GM18508 (cell line): Measurements from ENCODE around the gene PRUNE2.
"Not testable (repeated sequence)": the region's sequence is repeated elsewhere in the genome, so short reads cannot be mapped to it uniquely, and the experiment has no call there.

Experiments
- ATAC-seq: cut with Tn5 transposase; IDR thresholded peaks from one replicate; pipeline ENCODE4 v1.9.1; 2021; ENCODE audit warnings: moderate number of reproducible peaks; ENCODE audit not compliant: insufficient read depth, unreplicated experiment

Gene PRUNE2

DNA sequence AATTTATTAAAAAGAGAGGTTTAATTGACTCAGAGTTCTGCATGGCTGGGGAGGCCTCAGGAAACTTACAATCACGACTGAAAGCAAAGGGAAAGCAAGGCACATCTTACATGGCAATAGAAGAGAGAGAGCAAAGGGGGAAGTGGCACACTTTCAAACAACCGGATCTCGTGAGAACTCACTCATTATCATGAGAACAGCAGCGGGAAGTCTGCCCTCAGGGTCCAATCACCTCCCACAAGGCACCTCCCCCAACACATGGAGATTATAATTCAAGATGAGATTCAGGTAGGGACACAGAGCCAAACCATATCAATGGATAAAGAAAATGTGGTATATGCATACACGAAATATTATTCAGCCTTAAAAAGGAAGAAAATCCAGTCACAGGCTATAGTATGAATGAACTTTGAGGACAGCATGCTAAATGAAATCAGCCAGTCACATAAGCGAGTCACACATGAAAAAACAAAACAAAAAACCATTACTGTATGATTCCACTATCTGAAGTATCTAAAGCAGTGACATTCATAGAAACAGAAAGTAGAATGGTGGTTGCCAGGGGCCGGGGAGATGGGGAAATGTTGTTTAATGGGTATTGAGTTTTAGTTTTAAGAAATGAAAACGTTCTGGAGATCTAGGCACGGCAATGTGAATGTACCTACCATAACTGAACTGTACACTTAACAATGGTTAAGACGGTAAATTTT is 225.0 kb downstream of the PRUNE2 start:
- no peak for ATAC-seq

DNA sequence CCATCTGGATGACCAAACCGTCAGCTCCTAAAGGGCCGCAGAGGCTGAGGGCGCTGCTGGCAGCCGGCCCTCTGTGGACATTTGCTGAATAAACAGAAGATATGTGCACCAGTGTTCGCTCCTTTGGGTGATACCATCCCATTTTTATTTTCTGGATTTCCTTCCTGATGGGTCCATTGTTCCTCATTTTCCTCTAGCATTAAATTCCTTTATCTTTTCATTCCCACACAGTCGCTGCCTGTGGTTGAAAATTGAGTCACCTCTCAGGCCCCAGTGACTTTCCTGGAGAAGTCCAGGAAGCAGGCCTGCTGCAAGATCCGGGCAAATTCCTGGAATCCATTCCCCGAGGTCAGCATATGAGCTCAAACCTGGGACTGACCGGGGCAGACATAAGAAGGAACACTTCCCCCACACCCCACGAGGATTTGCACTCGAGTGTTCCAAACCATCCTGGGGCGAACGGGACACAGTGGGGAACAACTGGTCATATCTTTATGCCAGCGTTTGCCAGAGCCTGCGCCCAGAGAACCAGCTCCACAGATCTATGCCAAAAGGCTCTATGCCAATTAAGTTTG is 228.3 kb downstream of the PRUNE2 start:
- no peak for ATAC-seq

DNA sequence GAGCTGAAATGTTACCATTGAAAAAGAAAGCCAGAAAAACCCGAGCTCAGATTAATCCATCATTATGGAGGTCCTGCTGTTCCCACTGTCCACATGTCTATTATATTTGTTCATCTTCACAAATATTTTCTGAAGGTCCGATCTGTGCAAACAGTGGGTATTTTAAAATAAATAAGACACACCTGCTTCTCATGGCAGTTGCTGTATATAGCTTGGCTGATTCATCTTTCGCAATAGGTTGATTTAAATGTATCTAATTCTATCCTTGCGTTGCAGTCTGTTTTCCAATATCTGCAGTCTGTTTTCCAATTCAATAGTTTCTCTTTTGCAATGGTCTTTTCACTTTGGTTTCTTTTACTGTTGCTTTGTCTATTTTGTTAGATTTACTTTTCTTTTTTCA is 229.1 kb downstream of the PRUNE2 start:
- no peak for ATAC-seq

DNA sequence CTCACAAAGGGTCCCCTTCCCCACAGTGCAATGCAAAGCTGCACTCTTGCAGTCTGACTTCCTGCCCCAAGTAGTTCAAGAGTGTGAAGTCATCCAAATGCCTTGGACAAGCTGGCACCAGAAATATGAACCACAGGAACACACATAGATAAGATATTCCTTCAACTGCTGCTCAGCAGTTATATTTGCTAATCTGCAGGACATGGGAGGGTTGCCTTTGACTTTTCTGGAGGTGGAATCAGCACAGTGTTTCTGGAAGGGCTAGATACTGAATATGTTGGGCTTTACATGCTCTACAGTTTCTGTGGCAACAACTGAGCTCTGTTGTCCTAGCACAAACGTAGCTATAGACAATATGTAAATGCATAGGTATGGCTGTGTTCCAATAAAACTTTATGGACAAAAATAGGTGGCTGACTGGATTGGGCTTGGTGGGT is 238.4 kb downstream of the PRUNE2 start:
- ATAC-seq = no peak

DNA sequence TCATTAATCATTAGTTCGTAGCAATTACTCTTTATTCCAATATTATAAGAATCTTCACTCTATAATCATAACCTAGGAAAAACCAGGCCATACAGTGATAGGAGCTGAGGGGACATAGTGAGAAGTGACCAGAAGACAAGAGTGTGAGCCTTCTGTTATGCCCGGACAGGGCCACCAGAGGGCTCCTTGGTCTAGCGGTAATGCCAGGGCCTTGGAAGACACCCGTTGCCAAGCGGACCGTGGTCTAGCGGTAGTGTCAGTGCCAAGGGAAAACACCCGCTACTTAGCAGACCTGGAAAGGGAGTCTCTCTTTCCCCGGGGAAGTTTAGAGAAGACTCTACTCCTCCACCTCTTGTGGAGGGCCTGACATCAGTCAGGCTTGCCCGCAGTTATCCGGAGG is 239.9 kb downstream of the PRUNE2 start:
- not testable (repeated sequence) for ATAC-seq

DNA sequence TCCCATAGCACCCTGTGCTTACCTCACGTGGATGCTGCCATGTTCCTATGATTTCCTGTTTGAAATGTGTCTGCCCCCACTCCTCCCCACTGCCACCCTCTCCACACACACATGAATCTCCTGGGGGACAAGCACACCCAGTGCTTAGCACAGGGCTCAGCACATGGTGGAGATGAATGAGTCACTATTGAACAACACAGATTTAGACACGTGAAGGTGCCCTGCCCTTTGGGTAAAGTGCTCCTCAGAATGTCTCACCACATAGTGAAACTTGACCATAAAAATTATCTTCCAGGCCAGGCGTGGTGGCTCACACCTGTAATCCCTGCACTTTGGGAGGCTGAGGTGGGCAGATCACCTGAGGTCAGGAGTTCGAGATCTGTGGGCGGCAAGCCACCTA is 240.5 kb downstream of the PRUNE2 start:
- no peak for ATAC-seq

DNA sequence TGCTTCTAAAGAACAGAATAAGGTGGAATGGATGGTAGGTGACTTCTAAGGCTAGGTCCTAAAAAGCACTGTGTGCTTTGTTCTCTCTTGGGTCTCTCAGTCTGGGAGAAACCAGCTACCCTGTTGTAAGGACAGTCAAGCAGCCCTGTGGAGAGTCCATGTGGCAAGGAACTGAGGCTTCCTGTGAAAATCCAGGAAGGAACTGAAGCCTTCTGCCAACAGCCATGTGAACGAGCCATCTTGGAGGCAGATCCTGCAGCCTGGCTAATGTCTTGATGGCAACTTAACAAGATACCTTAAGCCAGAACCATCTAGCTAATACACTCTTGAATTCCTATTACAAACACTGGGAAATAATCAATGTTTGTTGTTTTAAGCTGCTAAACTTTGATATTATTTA is 241.8 kb downstream of the PRUNE2 start:
- ATAC-seq = no peak

DNA sequence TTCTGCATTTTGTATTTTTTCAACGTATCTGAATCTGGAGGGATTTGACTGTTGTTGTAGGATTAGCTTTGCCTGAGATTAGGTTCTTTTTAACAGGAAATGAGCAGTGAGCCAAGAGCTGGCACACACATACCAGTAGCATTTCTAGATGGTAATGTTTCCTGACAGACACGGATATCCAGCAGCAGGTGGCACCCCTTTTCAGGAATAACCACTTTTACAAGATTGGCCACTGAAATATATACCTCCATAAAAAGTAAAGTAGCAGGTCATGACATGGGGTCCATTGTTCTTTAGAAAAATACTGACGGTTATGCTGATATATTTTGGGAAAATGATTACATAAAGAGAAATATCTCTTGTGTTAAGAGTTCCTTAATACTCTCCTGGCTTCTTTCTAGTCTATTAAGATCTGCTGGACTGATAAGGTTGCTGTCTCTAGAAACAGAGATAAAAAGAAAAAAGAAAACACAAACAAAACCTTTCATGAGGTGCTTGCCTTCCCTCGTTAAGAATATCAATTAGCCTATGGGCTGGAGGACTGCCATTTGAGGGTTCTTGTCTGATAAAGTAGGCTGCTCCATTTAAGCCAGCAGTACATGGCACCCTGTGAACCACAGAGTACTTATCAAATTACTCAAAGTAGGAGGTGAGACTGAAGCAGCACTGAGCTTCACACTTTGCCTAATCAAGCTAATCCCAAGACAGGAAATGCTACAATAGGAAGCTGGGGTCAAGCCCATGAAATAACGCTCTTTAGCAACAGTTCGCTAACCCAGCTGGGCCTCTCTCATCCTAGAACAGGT is 243.2 kb downstream of the PRUNE2 start:
- ATAC-seq = no peak

DNA sequence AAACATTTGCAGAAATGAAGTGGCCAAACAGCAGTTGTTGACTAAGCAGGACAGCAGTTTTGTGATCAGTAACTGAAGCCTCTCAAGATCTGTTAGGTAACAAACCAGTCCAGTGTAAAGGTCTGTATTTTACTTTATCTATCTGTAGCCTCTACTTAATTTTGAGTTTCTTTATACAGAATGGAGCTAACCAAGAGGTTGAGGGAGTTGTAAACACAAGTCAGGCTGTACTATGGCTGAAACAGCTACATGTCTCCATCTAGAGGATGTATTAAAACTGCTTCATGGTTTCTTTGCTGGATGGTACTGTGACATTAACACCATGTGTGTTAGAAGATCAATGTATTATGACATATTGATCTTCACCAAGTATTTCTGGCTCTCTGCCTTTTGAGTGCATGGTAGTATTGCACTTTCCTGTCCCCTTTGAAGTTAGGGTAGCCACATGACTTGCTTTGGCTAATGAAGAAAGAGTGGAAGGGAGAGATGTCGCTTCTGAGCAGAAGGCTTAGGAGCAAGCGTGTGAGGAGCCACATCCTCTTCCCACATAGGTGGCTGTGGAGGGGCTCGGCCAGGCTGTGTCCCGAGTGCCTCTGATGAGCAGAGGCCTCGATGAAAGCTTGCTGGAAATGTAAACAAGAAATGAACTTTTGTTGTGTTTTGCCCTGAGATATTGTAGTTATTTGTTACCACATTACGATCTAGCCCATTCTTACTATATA is 247.2 kb downstream of the PRUNE2 start:
- peak; percentile 83 for ATAC-seq

DNA sequence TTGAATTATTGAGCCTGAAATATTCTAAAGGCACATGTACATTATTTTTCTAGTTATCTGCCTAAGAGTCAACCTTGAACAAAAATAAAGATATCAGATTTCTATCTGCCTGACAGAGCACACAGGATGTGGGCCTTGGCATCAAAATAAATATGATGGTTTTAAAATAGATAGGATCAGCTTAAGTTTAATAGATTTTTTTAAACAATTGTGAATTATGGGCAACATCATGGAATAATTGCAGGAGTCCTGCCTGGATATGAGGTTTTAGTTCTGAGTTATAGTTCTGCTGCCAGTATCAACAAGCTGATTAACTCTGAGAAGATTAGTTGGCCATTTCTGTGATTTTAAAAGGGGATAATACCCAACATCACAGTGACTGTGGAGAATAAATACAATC is 248.6 kb downstream of the PRUNE2 start:
- no peak for ATAC-seq

DNA sequence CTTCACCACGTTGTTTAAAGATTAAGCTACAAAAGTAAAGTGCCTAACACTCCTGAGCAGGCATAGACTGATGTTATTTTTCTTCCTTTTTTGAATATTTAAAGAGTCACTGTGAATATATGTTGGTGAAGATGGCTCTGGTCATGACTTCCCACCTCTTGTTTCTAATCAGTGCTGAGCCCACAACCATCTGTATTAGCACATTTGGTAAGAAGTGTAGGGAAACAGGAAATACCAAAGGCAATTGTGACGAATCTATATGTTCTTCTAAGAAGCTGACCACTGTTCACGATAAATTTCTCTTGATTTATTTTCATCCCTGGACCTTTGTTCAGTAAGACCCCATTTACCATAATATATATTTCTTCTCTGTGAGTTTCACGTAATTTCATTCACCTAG is 249.9 kb downstream of the PRUNE2 start:
- no peak for ATAC-seq

DNA sequence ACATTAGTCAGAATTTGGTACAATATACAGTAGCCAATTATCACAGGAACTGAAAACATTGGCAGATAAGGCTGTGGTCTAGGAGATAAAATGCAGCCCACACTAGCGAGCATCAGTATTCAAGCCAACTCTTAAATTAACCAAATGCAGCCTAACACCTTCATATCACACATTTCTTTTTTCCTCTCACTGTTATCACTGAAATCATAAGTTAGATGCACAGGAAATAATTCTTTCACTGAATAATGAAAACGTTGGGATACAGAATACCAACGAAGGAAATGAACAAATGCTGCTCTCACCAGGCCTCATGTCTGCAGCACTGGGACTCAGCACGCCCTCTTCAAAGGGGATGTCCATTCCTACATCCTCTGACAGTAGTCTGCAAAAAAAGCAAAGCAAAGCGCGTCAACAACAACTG is 250.8 kb downstream of the PRUNE2 start:
- ATAC-seq = no peak

DNA sequence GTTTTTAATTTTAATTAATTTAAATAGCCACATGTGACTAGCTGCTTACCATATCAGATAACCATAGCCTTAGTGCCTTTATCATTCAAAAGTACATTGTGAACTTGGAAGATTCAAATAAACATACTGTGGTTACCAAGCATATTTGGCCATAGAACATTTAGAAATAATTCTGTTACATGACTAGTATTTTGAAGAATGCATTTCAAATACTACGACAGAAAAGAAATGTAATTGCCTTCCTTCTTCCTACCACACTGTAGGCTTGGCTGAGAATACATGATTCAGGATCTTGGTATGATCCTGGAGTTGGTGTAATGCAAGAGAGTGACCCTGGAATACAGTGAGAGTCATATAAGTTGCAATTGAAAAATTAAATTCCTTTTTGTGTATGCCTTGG is 251.3 kb downstream of the PRUNE2 start:
- no peak for ATAC-seq

DNA sequence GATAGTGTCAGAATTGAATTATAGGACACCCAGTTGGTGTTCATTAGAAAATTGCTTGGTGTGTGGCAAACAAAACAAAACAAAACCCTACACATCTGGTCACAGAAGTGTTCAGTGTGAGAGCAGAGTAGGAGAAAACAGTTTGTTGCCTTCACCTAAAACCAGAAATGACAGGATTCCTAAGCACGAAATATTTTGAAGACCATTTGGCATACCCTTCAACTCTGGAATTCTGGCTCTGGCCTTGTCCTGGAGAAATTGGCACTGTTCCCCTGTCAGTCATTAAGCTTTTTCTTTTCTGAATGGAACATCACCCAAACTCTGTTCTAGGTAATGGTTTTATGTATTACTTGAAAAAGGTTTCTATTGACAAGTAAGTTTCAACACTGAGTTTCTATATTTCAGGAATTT is 251.9 kb downstream of the PRUNE2 start:
- ATAC-seq = no peak

DNA sequence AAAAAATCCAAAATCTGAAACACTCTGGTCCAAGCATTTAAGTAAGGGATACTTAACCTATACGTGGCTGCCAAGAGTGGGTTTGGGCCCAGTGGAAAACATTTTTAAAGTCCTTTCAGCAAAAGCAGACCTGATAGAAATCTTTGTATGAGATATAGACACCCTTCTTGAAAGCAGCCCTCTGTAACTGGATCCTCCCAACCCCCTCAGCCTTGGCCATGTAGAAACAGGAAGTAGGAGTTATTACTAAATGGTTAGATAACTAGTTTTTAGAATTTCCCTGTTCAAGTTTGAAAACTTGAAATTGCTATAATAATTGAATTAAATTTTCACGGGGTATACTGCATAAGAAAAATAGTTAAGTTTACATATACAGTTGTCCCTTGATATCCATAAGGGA is 253.0 kb downstream of the PRUNE2 start:
- no peak for ATAC-seq

DNA sequence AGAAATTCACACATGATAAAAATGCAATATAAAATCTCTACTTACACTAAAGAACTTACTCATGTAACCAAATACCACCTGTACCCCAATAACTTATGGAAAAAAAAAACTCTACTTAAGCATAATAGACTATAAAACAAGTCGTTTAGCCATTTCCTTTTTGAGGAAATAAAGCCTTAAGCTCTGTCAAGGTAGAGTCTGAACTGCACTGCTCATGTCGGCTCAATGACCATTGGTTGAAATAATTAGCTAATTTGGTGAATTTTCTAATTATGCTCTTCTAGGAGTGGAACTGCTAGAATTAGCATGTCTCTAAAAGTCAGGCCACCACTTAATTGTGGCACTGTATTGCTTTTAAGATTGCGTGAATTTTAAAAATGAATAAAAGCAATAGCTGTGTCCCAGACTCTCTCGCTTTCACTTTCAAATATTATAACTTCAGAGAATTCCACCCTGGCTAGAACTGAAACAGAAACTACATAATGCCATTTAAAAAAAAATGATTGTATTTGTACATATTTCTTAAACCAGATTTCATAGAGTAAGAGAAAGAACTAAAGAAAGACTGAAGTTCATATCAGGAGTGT is 254.7 kb downstream of the PRUNE2 start:
- peak; percentile 46 for ATAC-seq

DNA sequence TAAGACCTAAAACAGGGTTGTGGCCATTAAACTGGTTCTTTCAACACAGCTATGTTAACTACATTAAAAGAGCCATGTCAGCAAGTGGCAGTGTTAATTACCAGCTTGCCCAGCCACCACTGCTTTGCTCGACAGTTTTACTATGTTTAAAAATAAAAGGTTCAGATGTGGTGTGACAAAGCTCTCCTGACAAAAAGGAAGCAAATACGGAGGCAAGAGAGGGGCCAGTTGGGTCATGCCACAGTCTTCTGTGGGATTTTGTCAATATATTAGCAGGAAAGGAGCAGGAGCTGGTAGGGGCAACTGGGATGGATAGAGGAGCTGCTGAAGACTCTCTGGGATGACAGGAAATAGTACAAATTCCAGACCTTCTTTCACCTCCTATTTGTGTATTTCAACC is 255.2 kb downstream of the PRUNE2 start:
- ATAC-seq = no peak

DNA sequence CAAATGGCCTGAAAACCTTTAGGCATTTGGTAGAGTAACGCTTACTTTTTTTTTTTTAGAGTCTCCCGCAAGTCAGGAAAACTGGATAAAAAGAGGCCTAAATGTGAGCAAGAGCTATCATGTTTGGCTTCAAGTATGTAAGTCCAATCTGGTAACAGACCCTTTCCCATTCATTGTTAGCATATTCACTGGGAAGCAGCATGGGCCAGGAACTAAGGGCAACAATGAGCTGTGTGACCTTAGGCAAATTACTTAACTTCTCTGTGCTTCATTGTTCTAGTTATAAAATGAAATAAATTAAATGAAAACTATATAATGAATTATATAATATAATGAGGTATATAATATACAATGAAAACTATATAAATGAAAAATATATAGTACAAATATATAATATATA is 256.0 kb downstream of the PRUNE2 start:
- ATAC-seq = no peak

DNA sequence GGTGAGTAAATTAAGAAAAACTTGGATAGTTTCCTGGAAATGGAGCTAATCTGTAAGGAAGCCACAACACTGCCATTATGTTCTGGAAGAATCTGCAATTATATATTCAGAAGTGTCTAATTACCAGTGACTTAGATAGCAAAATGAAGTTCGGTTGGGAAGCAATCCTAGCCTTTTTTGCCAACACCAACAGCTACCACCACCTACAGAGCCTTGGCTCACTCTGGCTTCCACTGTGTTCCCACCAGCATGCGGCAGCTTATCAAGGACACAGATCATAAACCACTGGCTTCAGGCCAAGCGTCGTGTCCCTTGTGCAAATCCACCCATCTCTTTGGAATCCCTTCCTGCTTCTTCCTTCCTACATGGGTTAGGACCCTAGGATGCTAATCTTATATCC is 259.7 kb downstream of the PRUNE2 start:
- ATAC-seq = no peak

DNA sequence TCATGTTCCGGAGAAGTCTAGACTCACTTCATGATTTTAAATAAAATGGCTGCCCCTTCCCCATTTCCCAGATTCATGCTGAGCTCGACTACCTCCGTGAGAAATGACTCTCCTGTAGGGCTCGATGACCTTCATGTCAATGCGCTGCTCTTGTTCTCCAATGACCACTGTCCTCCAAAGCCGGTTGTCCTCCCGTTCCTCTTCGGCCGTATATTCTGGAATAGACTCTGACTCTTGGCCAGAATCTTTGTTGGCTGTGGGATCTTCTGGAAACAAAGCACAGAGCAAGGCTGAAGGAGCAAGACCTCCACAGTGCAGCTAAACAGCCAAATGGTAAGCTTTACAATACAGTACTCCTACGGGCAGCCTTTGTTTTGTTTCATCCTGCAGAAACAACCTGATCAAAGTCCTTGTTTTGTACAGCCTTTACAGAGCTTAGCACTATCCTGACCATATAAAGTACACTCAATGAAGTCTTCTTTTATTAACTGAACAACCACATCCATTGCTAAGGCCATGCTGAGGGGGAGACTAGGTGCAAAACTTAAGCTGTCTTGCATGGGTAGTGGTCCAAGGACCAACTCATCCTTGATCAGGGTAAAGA is 261.2 kb downstream of the PRUNE2 start:
- no peak for ATAC-seq
